ENCODE results near the gene CPEB1.

CPEB1 gene

GRCh38 chr15:82647045-82647834, at the start of gene CPEB1:
CPEB1 (minus strand) TSS chr15:82647363; CDS start chr15:82628459, 18,904 bp downstream.
- DNase-seq (ENCODE audit: low spot score) = peak; percentile 33

DNA sequence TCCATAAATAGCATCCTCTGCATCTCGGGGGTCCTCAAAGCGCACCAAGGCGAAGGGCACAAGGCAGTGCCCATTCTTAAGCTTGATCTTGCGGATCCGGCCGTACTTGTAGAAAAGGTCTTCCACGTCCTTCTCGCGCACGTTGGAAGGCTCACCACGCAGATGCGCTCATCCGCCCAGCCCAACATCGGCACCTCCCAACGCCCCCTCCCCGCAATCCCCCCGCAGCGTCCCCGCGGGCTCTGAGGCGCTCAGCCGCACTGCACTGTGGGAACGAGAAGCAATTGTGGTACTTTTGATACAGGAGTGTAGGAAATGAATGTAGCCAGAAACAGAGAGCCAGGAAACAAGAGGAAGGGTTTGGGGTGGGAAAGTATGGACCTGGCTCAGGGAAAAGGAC, 45.0 kb upstream of the CPEB1 start:
- no peak for DNase-seq (ENCODE audit: low spot score)

DNA sequence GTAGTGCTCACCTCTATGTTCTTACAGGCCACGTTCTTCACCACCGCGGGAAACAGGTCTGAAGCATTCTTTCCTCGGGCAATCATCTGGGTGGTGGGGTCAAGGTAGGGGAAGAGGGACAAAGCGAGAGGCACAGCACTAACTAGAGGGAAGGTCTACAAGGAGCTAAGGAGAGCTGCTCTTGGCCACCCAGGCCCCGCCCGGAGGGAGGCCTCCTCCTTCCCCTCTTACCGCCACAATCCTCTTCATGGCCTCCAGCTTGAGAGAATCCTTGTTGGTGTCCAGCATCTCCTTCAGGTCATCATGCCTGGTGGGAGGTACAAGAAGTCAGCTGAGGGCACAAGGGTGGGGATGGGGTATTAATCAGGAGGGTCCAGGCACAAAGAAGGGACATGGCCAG, 42.0 kb upstream of the CPEB1 start:
- no peak for DNase-seq (ENCODE audit: low spot score)

- no peak for DNase-seq (ENCODE audit: low spot score)
These were observed 41.5 kb upstream of the CPEB1 start for GRCh38 chr15:82688691-82689090.

DNA sequence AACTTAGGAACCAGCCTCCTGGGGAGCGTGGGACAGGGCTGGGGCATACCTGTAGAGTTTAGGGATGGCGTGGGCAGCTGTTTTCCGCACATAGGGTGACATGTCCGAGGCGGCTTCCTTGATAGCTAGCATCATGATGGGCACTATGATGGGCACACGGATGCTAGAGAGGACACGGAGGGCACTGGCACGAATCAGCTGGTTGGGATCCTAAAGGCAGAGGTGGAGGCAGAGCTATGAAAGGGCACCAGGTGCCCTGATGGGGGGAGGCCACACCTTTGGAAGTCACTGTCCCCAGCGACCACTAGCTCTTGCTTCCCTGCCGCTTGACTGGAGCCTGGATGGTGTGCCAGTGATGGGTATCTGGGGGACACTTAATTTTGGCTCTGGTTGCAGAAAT, 34.2 kb upstream of the CPEB1 start:
- DNase-seq (ENCODE audit: low spot score) = no peak

DNA sequence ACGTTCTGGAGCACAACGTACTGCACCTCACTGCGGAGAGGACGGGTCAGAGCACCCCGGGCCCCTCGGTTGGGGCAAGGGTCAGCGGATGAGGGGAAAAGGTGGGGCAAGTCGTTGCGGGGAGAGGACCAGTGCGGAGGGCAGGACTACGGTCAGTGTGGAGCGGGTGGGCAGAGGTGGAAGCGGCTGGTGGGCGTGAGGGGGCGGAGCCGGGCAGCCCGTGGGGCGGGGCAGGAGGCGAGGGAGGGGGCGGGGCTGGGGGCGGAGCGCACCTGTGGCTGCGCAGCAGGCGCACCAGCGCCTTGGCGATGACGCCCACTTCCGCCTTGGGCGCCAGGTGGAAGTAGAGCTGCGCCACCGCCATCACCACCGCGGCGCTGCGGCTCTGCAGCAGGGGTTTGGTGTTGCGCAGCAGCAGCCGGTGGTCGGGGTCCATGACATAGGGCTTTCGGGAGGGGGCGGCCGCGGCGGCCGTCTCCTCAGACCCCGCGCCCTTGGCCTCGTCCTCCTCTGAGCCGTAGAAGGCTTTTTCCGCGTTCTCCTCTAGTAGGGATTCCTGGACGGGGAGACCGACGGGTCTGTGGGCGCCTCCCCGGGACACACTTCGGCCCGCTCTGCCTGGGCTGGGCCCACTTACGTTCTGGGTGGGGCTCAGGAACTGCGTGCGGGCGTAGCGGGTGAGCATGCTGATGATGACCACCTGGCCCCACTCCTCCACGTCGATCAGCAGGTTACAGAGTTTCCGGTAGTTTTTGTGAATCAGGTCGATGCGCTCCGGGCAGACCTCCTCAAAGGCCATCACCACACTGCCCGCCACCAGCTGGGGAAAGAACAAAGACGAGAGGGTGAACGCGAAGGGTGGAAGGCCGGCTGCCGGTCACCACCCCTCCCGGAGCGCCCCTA, 33.3 kb upstream of the CPEB1 start:
- DNase-seq (ENCODE audit: low spot score) = peak; percentile 88

- DNase-seq (ENCODE audit: low spot score) = no peak
These were observed 32.5 kb upstream of the CPEB1 start for GRCh38 chr15:82679626-82680199.

GRCh38 chr15:82677720-82678323, 30.7 kb upstream of the CPEB1 start:
- no peak for DNase-seq (ENCODE audit: low spot score)

- no peak for DNase-seq (ENCODE audit: low spot score)
These were observed 27.7 kb upstream of the CPEB1 start for GRCh38 chr15:82674873-82675272.

DNA sequence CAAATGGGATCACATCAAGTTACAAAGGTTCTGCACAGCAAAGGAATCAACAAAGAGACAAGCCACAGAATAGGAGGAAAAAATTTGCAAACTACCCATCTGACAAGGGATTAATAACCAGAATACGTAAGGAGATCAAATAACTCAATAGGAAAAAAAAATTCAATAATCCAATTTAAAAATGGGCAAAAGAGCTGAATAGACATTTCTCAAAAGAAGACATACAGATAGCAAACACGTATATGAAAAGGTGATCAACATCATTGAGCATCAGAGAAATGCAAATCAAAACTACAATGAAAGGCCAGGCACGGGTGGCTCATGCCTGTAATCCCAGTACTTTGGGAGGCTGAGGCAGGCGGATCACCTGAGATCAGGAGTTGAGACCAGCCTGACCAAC, 23.5 kb upstream of the CPEB1 start:
- DNase-seq (ENCODE audit: low spot score) = no peak

DNA sequence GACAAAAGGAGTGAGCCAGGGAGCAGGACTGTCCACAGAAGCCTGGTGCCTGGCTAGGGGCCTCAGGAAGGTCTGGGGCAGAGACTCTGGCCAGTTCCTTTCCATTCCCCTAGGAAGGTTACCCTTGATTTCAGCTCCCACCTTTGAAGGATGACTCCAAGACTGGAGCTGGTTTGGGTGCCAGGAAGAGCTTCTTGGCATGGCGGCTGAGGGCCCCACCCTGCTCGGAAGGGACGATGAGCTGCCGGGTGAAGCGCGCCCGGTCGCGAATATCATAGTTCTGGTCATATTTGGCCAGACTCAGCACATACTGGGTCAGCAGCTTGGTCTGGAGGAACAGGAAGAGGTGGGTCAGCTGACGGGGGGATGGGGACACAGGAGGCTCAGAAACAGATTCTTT, 19.4 kb upstream of the CPEB1 start:
- DNase-seq (ENCODE audit: low spot score) = no peak

DNA sequence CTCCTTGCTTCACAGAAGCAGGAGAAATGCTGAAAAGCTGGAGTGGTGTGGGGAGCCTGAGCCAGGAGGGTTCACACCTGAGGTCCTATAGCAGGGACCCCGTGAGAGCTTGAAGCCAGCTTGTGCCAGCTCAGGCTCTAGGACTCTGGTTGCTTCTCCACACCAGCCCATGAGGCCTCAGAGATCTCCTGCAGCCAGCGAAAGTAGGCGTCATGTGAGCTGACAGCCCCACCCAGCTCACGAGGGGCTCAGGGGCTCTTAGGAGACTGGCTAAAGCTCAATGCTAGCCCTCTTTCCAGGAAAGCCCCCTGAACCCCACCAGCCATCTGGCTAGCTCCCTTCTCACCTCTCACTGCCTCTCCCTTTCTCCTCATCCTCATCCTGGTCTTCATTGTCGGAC, 16.9 kb upstream of the CPEB1 start:
- DNase-seq (ENCODE audit: low spot score) = no peak

DNA sequence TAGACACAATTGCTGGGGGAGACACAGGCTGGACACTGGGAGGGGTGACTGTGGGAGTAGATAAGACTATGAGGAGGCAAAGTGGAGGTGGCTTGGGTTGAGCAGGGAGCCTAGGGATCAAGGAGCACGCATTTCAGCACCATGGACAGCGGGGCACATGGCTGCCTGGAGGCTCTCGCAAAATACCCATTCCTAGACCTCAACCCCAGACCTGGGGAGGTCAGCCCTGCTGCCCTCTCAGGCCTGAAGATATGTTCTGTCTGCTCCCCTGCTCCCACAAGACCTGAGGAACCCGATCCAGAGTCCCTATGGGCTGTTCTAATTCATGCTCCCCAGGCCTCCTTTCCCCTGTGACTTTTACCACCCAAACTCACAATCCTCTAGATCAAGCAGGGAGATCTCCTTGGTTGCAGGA, 16.0 kb upstream of the CPEB1 start:
- peak; percentile 47 for DNase-seq (ENCODE audit: low spot score)

DNA sequence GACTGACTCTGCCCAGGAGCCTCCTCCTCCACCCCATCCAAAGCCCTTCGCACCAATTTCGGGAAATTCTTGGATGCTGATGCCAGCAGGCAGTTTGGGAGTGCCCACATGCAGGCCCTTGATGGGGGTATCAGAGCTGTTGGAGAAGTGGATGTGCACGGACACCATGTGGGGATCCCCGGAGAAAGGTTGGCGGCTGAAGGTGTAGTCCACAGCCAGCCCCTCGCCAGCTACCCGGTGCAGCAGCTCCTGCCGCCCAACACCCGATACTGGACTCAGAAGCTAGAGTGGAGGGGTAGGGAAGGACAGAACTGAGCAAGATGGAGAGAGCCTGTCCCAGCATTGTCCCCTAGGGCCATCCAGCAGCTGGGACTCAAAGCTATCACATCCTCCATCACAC, 15.5 kb upstream of the CPEB1 start:
- DNase-seq (ENCODE audit: low spot score) = no peak

DNA sequence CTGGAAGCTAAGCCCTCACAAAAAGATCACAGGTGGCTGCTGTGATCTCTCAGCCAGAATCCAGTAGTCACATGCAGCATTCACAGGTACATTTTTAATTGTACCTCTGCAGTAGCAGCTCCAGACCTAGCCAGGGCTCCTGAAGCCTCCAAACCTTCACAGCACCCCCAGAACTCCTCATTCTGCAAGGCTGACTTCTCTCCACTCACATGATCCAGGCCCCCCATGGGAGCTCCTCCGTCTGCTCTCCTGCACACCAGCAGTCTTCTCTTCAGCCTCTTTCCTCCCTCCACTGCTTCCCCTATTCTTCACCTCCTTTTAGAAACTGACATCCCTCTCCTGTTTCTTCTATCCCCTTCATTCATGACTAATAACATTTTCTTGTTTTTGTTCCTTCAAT, 13.2 kb upstream of the CPEB1 start:
- no peak for DNase-seq (ENCODE audit: low spot score)

GRCh38 chr15:82656641-82657266, 9.6 kb upstream of the CPEB1 start:
- no peak for DNase-seq (ENCODE audit: low spot score)

DNA sequence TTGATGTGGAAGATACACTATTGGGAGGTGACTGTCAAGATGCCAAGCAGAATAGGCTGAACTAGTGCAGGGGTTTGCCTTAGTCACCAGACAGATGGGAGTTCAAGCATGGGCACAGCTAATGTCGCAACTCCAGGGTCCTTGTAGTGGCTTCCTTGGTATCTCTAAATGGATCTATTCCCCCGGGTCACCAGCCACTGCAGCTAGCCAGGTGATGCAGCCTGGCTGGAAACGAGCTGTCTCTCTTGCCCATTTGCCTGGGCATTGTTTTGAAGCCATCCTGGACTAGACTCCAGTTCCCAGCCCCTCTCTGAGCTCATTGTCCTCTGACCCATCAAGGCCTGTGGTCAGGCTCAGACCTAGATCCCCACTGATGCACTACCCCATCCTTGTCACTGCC, 8.4 kb upstream of the CPEB1 start:
- DNase-seq (ENCODE audit: low spot score) = no peak

DNA sequence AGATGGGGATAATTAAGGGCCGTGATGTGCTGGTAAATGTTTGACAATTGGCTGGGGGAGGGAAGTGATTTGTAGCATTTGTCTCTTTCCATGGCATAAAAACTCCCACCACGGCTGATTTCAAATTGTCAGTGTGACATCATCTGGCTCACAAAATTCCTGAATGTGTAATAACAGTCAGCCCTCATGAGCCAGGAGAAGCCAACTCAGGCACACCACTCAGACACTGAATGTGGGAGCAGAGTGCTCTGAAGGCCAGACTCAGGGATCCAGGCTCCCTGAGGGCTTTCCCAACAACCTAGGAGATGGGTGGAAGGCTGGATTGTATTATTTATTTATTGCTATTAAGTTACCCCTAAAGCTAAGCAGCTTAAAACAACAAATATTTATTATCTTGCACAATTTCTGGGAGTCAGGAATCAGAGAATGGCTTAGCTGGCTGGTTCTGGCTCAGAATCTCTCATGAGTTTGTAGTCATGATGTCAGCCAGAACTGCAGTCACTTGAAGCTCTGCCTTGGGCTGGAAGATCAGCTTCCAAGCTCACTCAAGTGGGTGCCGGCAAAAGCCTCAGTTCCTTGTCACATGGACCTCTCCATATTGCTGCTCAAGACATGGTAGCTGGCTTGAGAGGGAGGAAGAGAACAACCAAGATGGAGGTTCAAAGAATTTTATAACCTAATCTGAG, 6.5 kb upstream of the CPEB1 start:
- no peak for DNase-seq (ENCODE audit: low spot score)

- DNase-seq (ENCODE audit: low spot score) = no peak
These were observed 4.5 kb upstream of the CPEB1 start for GRCh38 chr15:82651708-82652107.

DNA sequence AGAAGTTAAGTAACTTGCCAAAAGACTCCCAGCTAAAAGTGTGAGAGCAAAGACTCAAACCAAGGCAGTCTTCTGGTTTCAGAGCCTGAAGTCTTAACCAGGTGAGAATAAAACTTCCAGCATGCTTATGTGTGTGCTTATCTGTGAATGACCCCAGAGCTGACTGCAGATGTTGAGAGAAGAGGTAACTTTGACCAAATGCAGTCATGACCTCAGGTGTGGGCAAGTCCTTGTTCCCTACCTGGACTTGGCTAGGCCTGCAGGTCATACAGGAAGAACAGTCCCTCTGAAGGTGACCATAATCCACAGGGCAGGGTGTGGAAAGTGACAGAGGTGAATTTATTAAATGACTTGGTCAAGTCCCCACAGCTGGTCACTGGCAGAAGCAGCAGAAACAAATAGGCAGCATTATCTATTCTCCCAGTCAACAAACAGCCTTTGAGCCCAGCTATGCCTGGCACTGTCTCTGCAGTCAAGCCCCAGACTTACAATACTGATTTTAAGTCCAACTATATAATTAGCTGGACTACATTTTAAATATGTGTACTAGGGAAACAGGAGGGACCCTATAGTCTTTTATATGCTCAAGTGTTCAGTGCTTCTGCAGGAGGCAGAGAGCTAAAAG, 3.0 kb upstream of the CPEB1 start:
- no peak for DNase-seq (ENCODE audit: low spot score)

Data from germinal center (tissue), 1 donor.